HCT116 (cell line): Measurements from ENCODE around the gene MYH14. TPM values are rescaled to one million over a fixed set of nuclear protein-coding genes. Genes with fewer than 3 reads are reported as not detected.
"Not testable (repeated sequence)": the region's sequence is repeated elsewhere in the genome, so short reads cannot be mapped to it uniquely, and the experiment has no call there.

Experiments
- ATAC-seq: fragments of 200-7000 bp; cut with Tn5 transposase; 2 replicates; pipeline ENCODE4 v1.9.1; 2020; ENCODE audit warnings: mild to moderate bottlenecking, moderate library complexity
- BruUV-seq: library from RNA; stranded (reverse); fragments of 400-500 nt; replicated peaks from 2 replicates; lab custom pipeline; 2021; lab: Mats Ljungman, UMichigan
- CTCF ChIA-PET: fragments of 300-600 bp; sonication (Branson Sonifier 250); formaldehyde crosslinking; loops from one replicate; lab custom pipeline; 2021; ENCODE audit warnings: antibody characterized with exemption; lab: Charles Lee
- POLR2A ChIA-PET: fragments of 300-600, 350-600 bp; sonication (Branson Sonifier 250); formaldehyde crosslinking; loops from one replicate; lab custom pipeline; 2021; ENCODE audit warnings: antibody characterized with exemption; lab: Charles Lee
- RAD21 ChIA-PET, 2 experiments: fragments of 300-600 bp; sonication (Branson Sonifier 250); formaldehyde crosslinking; loops; one replicate each; lab custom pipeline; 2023; ENCODE audit warnings: low total read pairs in 2 of 2; ENCODE audit not compliant: uncharacterized antibody in 2 of 2, unreplicated experiment in 2 of 2, low non-redundant PET in 1 of 2; lab: Charles Lee
- DNase-seq: peaks from one replicate; pipeline ENCODE4 v3.0.0-alpha.2; 2010; ENCODE audit warnings: low read depth, low spot score
- H2AFZ ChIP-seq: fragments of 200-600 bp; shearing (Covaris generic), sonication (generic); 2 replicates; pipeline ENCODE4 v1.6.1; 2017; ENCODE audit warnings: low read depth, mixed run types, mixed read lengths, antibody characterized with exemption, low read length; ENCODE audit not compliant: poor library complexity, severe bottlenecking
- H3K27ac ChIP-seq: 2 replicates; pipeline ENCODE4 v1.5.1; 2012; ENCODE audit warnings: low read depth, low read length
- H3K27me3 ChIP-seq: fragments of 200-600 bp; sonication (generic); 2 replicates; pipeline ENCODE4 v1.6.1; 2016; ENCODE audit warnings: mixed run types, low read length, mixed read lengths; ENCODE audit not compliant: insufficient read depth
- H3K36me3 ChIP-seq, 2 experiments: fragments of 200-500 bp in 1 of 2; fragments of 200-600 bp in 1 of 2; sonication (Bioruptor generic) in 1 of 2; sonication (generic) in 1 of 2; 2 replicates each; pipeline versions ENCODE4 v1.5.1 to v1.6.1; 2014 to 2016; ENCODE audit warnings: low read length in 2 of 2, inconsistent platforms in 1 of 2, mixed read lengths in 1 of 2, mixed run types in 1 of 2; ENCODE audit not compliant: insufficient read depth in 2 of 2, control insufficient read depth in 1 of 2
- H3K4me1 ChIP-seq, 2 experiments: fragments of 200-600 bp in 1 of 2; sonication (generic) in 1 of 2; 2 replicates each; pipeline versions ENCODE4 v1.5.1 to v1.6.1; 2012 to 2017; ENCODE audit warnings: low read length in 2 of 2, inconsistent platforms in 1 of 2, mild to moderate bottlenecking in 1 of 2, mixed read lengths in 1 of 2, mixed run types in 1 of 2, moderate library complexity in 1 of 2; ENCODE audit not compliant: insufficient read depth in 2 of 2, control insufficient read depth in 1 of 2
- H3K4me2 ChIP-seq: fragments of 200-600 bp; sonication (generic); 2 replicates; pipeline ENCODE4 v1.6.1; 2017; ENCODE audit warnings: mixed run types, low read length, mixed read lengths
- H3K4me3 ChIP-seq, 2 experiments: fragments of 200-600 bp in 1 of 2; sonication (generic) in 1 of 2; replicated peaks in 1 of 2; 2 replicates each; pipeline ENCODE4 v1.5.1; 2011 to 2016; ENCODE audit warnings: low read length in 2 of 2, control low read depth in 1 of 2, low read depth in 1 of 2, mild to moderate bottlenecking in 1 of 2, mixed read lengths in 1 of 2, mixed run types in 1 of 2
- H3K79me2 ChIP-seq: fragments of 200-600 bp; sonication (generic); 2 replicates; pipeline ENCODE4 v1.6.1; 2017; ENCODE audit warnings: mild to moderate bottlenecking, mixed run types, low read length, moderate library complexity, mixed read lengths; ENCODE audit not compliant: insufficient read depth
- H3K9ac ChIP-seq: fragments of 200-600 bp; sonication (generic); 2 replicates; pipeline ENCODE4 v1.6.1; 2016; ENCODE audit warnings: low read length, mixed read lengths
- H3K9me2 ChIP-seq: fragments of 200-600 bp; sonication (generic), shearing (Covaris generic); 2 replicates; pipeline ENCODE4 v1.6.1; 2017; ENCODE audit warnings: mixed run types, mild to moderate bottlenecking, moderate library complexity; ENCODE audit not compliant: insufficient read depth
- H3K9me3 ChIP-seq, 2 experiments: fragments of 200-500 bp in 1 of 2; fragments of 200-600 bp in 1 of 2; sonication (Bioruptor generic) in 1 of 2; sonication (generic) in 1 of 2; 2 replicates each; pipeline ENCODE4 v1.6.1; 2014 to 2017; ENCODE audit warnings: low read length in 2 of 2, mixed read lengths in 2 of 2, inconsistent platforms in 1 of 2, low read depth in 1 of 2, mild to moderate bottlenecking in 1 of 2, mixed run types in 1 of 2, moderate library complexity in 1 of 2; ENCODE audit not compliant: control insufficient read depth in 1 of 2, insufficient read depth in 1 of 2
- H4K20me1 ChIP-seq: fragments of 200-600 bp; sonication (generic), shearing (Covaris generic); 2 replicates; pipeline ENCODE4 v1.6.1; 2017; ENCODE audit warnings: mixed run types, mild to moderate bottlenecking, moderate library complexity; ENCODE audit not compliant: insufficient read depth
- JUND ChIP-seq: IDR thresholded peaks from 2 replicates; pipeline ENCODE4 v1.6.1; 2012
- POLR2A ChIP-seq: IDR thresholded peaks from 2 replicates; pipeline ENCODE4 v1.7.0; 2011; ENCODE audit warnings: borderline replicate concordance; ENCODE audit not compliant: insufficient read depth, insufficient read length; ENCODE audit errors: extremely low read depth
- POLR2AphosphoS5 ChIP-seq: IDR thresholded peaks from 2 replicates; pipeline ENCODE4 v1.6.1; 2011; ENCODE audit warnings: mild to moderate bottlenecking, low read depth, low read length, moderate library complexity
- RAD21 ChIP-seq: IDR thresholded peaks from 2 replicates; pipeline ENCODE4 v1.6.1; 2012; ENCODE audit warnings: low read depth, mild to moderate bottlenecking
- ZNF274 ChIP-seq: fragments of 200-500 bp; sonication (Bioruptor generic); IDR thresholded peaks from 2 replicates; pipeline ENCODE4 v1.6.1; 2014; ENCODE audit warnings: mild to moderate bottlenecking, low read depth, low read length, inconsistent platforms
- intact Hi-C: fragments of 100-400 bp; cut with micrococcal nuclease; formaldehyde crosslinking; loops from 2 replicates; pipeline ENCODE4 v1.10.0; 2022
- total RNA-seq: library from RNA; stranded (reverse); gene quantifications from one replicate; pipeline ENCODE4 v1.2.1, GENCODE V29; 2021; ENCODE audit not compliant: unreplicated experiment
- TF ChIP-seq, protein P1 (sequence below): IDR thresholded peaks from 2 replicates; pipeline ENCODE4 v1.6.1; 2012; ENCODE audit warnings: low read depth
- TF ChIP-seq, protein P2 (sequence below): IDR thresholded peaks from 2 replicates; pipeline ENCODE4 v1.6.1; 2011; ENCODE audit warnings: mild to moderate bottlenecking, low read length, moderate library complexity; ENCODE audit not compliant: insufficient replicate concordance; ENCODE audit errors: extremely low read depth
- TF ChIP-seq, protein P3 (sequence below): IDR thresholded peaks from 2 replicates; pipeline ENCODE4 v1.6.1; 2012

The MYH14 gene
- total RNA-seq, 1 experiment from 2014 or later = 60.1 TPM

DNA sequence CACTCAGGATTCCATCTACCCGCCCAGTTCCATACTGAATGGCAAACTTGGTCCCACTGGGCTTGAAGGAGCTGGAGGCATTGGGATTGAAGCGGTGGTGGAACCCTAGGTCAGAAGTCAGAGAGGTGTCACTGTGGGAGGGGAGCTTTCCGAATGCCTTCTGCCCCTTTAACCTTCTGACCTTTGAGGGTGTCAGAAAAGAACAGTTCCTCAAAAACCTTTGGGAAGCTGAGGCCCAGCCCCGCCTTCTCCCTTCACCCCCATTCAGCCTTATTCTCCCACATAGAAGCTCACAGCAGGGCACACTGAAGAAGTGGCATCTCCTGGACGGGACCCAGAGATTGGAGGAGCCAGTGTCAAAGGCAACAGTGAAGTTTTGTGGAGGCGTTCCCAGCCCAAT, 133.6 kb downstream of the MYH14 start:
- POLR2A ChIA-PET, intact Hi-C loops, H2AFZ ChIP-seq, H3K4me3 ChIP-seq, H3K27me3 ChIP-seq, H3K9me2 ChIP-seq, ATAC-seq, H3K4me2 ChIP-seq, H4K20me1 ChIP-seq, H3K36me3 ChIP-seq, H3K27ac ChIP-seq, RAD21 ChIA-PET, CTCF ChIA-PET, H3K79me2 ChIP-seq, DNase-seq, H3K9ac ChIP-seq, BruUV-seq, H3K9me3 ChIP-seq: not testable (repeated sequence)
- H3K4me1 ChIP-seq = peaks cover 8 to 26% of the 10 kb centered on the region in 2 experiments

DNA sequence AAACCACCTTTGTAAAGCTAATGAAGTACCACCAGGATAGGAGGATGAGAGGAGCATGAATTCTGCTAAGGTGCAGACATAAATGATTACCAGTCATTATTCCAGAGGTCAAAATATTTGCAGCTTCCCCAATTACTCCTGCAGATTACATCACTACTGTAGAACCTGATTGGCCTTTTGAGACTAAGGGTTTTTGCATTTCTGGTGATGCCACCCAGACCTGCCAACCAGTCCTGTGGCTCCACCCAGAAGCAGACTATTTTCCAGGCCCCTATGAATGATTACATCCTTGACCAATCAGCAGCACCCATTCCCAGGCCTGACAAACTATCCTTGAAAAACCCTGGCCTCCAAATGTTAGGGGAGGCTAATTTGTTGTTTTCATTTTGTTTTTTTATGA, 136.9 kb downstream of the MYH14 start:
- DNase-seq (no peak), ATAC-seq (no peak)
- intact Hi-C loops = no loop called here
- H4K20me1 ChIP-seq = no peaks in the 10 kb centered on the region
- no peak overlapping the region for H2AFZ ChIP-seq
- peaks cover 0 to 4% of the 10 kb centered on the region in 2 experiments; a peak in 1 of 4 replicates for H3K4me1 ChIP-seq
- ChIA-PET RAD21 (no interaction called here), CTCF (no interaction called here)
- no peak overlapping the region for H3K4me3 ChIP-seq
- H3K9me3 ChIP-seq = no peaks in the 10 kb centered on the region
- no peaks in the 10 kb centered on the region for H3K36me3 ChIP-seq
- TF ChIP-seq JUND (no peak), RAD21 (no peak), ZNF274 (no peak), POLR2A (no peak), POLR2AphosphoS5 (no peak)
- TF ChIP-seq, protein P1, sequence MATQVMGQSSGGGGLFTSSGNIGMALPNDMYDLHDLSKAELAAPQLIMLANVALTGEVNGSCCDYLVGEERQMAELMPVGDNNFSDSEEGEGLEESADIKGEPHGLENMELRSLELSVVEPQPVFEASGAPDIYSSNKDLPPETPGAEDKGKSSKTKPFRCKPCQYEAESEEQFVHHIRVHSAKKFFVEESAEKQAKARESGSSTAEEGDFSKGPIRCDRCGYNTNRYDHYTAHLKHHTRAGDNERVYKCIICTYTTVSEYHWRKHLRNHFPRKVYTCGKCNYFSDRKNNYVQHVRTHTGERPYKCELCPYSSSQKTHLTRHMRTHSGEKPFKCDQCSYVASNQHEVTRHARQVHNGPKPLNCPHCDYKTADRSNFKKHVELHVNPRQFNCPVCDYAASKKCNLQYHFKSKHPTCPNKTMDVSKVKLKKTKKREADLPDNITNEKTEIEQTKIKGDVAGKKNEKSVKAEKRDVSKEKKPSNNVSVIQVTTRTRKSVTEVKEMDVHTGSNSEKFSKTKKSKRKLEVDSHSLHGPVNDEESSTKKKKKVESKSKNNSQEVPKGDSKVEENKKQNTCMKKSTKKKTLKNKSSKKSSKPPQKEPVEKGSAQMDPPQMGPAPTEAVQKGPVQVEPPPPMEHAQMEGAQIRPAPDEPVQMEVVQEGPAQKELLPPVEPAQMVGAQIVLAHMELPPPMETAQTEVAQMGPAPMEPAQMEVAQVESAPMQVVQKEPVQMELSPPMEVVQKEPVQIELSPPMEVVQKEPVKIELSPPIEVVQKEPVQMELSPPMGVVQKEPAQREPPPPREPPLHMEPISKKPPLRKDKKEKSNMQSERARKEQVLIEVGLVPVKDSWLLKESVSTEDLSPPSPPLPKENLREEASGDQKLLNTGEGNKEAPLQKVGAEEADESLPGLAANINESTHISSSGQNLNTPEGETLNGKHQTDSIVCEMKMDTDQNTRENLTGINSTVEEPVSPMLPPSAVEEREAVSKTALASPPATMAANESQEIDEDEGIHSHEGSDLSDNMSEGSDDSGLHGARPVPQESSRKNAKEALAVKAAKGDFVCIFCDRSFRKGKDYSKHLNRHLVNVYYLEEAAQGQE = no peak
- TF ChIP-seq, protein P2, sequence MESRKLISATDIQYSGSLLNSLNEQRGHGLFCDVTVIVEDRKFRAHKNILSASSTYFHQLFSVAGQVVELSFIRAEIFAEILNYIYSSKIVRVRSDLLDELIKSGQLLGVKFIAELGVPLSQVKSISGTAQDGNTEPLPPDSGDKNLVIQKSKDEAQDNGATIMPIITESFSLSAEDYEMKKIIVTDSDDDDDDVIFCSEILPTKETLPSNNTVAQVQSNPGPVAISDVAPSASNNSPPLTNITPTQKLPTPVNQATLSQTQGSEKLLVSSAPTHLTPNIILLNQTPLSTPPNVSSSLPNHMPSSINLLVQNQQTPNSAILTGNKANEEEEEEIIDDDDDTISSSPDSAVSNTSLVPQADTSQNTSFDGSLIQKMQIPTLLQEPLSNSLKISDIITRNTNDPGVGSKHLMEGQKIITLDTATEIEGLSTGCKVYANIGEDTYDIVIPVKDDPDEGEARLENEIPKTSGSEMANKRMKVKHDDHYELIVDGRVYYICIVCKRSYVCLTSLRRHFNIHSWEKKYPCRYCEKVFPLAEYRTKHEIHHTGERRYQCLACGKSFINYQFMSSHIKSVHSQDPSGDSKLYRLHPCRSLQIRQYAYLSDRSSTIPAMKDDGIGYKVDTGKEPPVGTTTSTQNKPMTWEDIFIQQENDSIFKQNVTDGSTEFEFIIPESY = no peak
- TF ChIP-seq, protein P3, sequence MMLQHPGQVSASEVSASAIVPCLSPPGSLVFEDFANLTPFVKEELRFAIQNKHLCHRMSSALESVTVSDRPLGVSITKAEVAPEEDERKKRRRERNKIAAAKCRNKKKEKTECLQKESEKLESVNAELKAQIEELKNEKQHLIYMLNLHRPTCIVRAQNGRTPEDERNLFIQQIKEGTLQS = no peak
- TF ChIP-seq, all 23 proteins: peak for 0
- no peaks in the 10 kb centered on the region for H3K9me2 ChIP-seq
- H3K27me3 ChIP-seq = no peaks in the 10 kb centered on the region
- POLR2A ChIA-PET = no interaction called here
- H3K27ac ChIP-seq = no peak overlapping the region
- BruUV-seq = no TSS peak
- no peak overlapping the region for H3K4me2 ChIP-seq
- H3K9ac ChIP-seq = no peak overlapping the region
- no peaks in the 10 kb centered on the region for H3K79me2 ChIP-seq
